CD4-positive, alpha-beta T cell (primary cell): ENCODE measurements around the gene THAP12. TPM values are rescaled to one million over a fixed set of nuclear protein-coding genes. Genes with fewer than 3 reads are reported as not detected.
"Not testable (repeated sequence)": the region's sequence is repeated elsewhere in the genome, so short reads cannot be mapped to it uniquely, and the experiment has no call there.

ENCODE experiments used
- ATAC-seq: fragments of 200-7000 bp; cut with Tn5 transposase; one replicate; pipeline ENCODE4 v1.10.0; 2022; ENCODE audit warnings: mild to moderate bottlenecking; ENCODE audit not compliant: poor library complexity
- CTCF ChIA-PET: fragments of 350-600 bp; sonication (Branson Sonifier 250); formaldehyde crosslinking; loops from one replicate; lab custom pipeline; 2021; ENCODE audit warnings: antibody characterized with exemption, inconsistent platforms; lab: Charles Lee
- POLR2A ChIA-PET: fragments of 350-600 bp; sonication (Branson Sonifier 250); formaldehyde crosslinking; loops from one replicate; lab custom pipeline; 2021; ENCODE audit warnings: antibody characterized with exemption, inconsistent platforms; lab: Charles Lee
- DNase-seq, 14 experiments: peaks; one replicate each; pipeline ENCODE4 v3.0.0-alpha.2; 2013 to 2020; ENCODE audit warnings: mixed read lengths in 2 of 14
- H3K27ac ChIP-seq, 2 donors: one replicate each; pipeline versions ENCODE4 v1.5.1 to v1.7.0; 2013; ENCODE audit warnings: low read length in 2 of 2, low read depth in 1 of 2, mild to moderate bottlenecking in 1 of 2
- H3K27me3 ChIP-seq, 2 experiments: 1 replicate in 1 of 2; 2 replicates in 1 of 2; pipeline versions ENCODE4 v1.6.1 to v1.7.0; 2013; ENCODE audit warnings: low read length in 2 of 2, control low read depth in 1 of 2, mild to moderate bottlenecking in 1 of 2, moderate library complexity in 1 of 2; ENCODE audit not compliant: insufficient read depth in 2 of 2, control insufficient read depth in 1 of 2
- H3K36me3 ChIP-seq: one replicate; pipeline ENCODE4 v1.6.1; 2013; ENCODE audit warnings: low read length, control low read depth; ENCODE audit not compliant: insufficient read depth
- H3K4me1 ChIP-seq: one replicate; pipeline ENCODE4 v1.6.1; 2013; ENCODE audit warnings: low read length, control low read depth; ENCODE audit not compliant: insufficient read depth
- H3K4me3 ChIP-seq: one replicate; pipeline ENCODE4 v1.5.1; 2013; ENCODE audit warnings: mild to moderate bottlenecking, low read length, moderate library complexity
- H3K9me3 ChIP-seq, 2 experiments: 1 replicate in 1 of 2; 2 replicates in 1 of 2; pipeline versions ENCODE4 v1.6.1 to v1.7.0; 2013; ENCODE audit warnings: low read length in 2 of 2, mild to moderate bottlenecking in 2 of 2, control low read depth in 1 of 2, moderate library complexity in 1 of 2; ENCODE audit not compliant: control insufficient read depth in 1 of 2, insufficient read depth in 1 of 2
- H3K27ac Mint-ChIP-seq: one replicate; pipeline ENCODE4 v1.8.0; 2020; ENCODE audit warnings: mixed read lengths
- H3K27me3 Mint-ChIP-seq: one replicate; pipeline ENCODE4 v1.8.0; 2021; ENCODE audit warnings: mixed read lengths
- H3K36me3 Mint-ChIP-seq: one replicate; pipeline ENCODE4 v1.8.0; 2021; ENCODE audit warnings: low read depth, mixed read lengths
- H3K4me1 Mint-ChIP-seq: one replicate; pipeline ENCODE4 v1.8.0; 2021; ENCODE audit warnings: low read depth, mixed read lengths
- H3K4me3 Mint-ChIP-seq: one replicate; pipeline ENCODE4 v1.8.0; 2020; ENCODE audit warnings: mild to moderate bottlenecking, mixed read lengths
- H3K9me3 Mint-ChIP-seq: one replicate; pipeline ENCODE4 v1.8.0; 2020; ENCODE audit warnings: mixed read lengths
- CTCF ChIP-seq: fragments of 200-600 bp; IDR thresholded peaks from one replicate; pipeline ENCODE4 v1.8.0; 2022; ENCODE audit warnings: antibody characterized with exemption, mild to moderate bottlenecking
- intact Hi-C, 2 experiments: fragments of 100-400 bp; cut with DNase I in 1 of 2; cut with micrococcal nuclease in 1 of 2; formaldehyde crosslinking; loops; one replicate each; pipeline versions ENCODE4 v1.15.1 to v1.9.0; 2023 to 2025; cut with DNase I, micrococcal nuclease
- total RNA-seq, 174 experiments: library from RNA in 2 of 174; stranded (reverse) in 2 of 174; gene quantifications; one replicate each; pipeline ENCODE4 v1.2.3 and lab custom pipeline; 2021 to 2026

THAP12 gene
- total RNA-seq, 2 experiments from 2014 or later = 34.8 to 36.3 TPM

- intact Hi-C loops = no loop called here
- CTCF ChIA-PET = interaction anchor here (1.3 kb wide), 1 partner anchor 120 kb away, joined by 6 read pairs; no protein-coding TSS in a partner anchor
- Mint-ChIP-seq H3K27ac (no peak overlapping the region), H3K36me3 (no peaks in the 10 kb centered on the region), H3K9me3 (no peaks in the 10 kb centered on the region), H3K27me3 (peaks cover 22% of the 10 kb centered on the region), H3K4me1 (no peaks in the 10 kb centered on the region), H3K4me3 (no peak overlapping the region)
- H3K27me3 ChIP-seq = peaks cover 0 to 5% of the 10 kb centered on the region in 2 experiments
- ATAC-seq (no peak), DNase-seq (no peak)
- H3K4me3 ChIP-seq = no peak overlapping the region
- H3K27ac ChIP-seq = no peak overlapping the region
- no peak for TF ChIP-seq CTCF
- no peaks in the 10 kb centered on the region for H3K36me3 ChIP-seq
- POLR2A ChIA-PET = no interaction called here
- H3K9me3 ChIP-seq = no peaks in the 10 kb centered on the region
- H3K4me1 ChIP-seq = no peaks in the 10 kb centered on the region
Observed at GRCh38 chr11:76327202-76327601, 53.7 kb downstream of the THAP12 start.

GRCh38 chr11:76325185-76325584 lies 55.7 kb downstream of the THAP12 start:
- peaks cover 37% of the 10 kb centered on the region for H3K27me3 Mint-ChIP-seq
- DNase-seq = no peak
- no peak overlapping the region for H3K4me3 Mint-ChIP-seq
- intact Hi-C loops = no loop called here
- no peaks in the 10 kb centered on the region for H3K36me3 ChIP-seq
- H3K27ac Mint-ChIP-seq = no peak overlapping the region
- H3K9me3 ChIP-seq = no peaks in the 10 kb centered on the region
- CTCF ChIA-PET = interaction anchor here (1.6 kb wide), 1 partner anchor 117 kb away, joined by 6 read pairs; no protein-coding TSS in a partner anchor
- no peak overlapping the region for H3K27ac ChIP-seq
- peaks cover 3% of the 10 kb centered on the region for H3K4me1 ChIP-seq
- H3K27me3 ChIP-seq = peaks cover 15 to 17% of the 10 kb centered on the region in 2 experiments
- H3K36me3 Mint-ChIP-seq = no peaks in the 10 kb centered on the region
- TF ChIP-seq CTCF = no peak
- ATAC-seq = no peak
- POLR2A ChIA-PET = no interaction called here
- H3K4me1 Mint-ChIP-seq = no peaks in the 10 kb centered on the region
- no peaks in the 10 kb centered on the region for H3K9me3 Mint-ChIP-seq
- no peak overlapping the region for H3K4me3 ChIP-seq

GRCh38 chr11:76323804-76324203 lies 57.1 kb downstream of the THAP12 start:
- peaks cover 3% of the 10 kb centered on the region for H3K4me1 ChIP-seq
- H3K36me3 Mint-ChIP-seq = no peaks in the 10 kb centered on the region

GRCh38 chr11:76323375-76323774 lies 57.6 kb downstream of the THAP12 start:
- H3K4me1 Mint-ChIP-seq, H3K27ac Mint-ChIP-seq, H3K4me1 ChIP-seq, H3K4me3 Mint-ChIP-seq, H3K9me3 ChIP-seq, intact Hi-C loops, H3K27ac ChIP-seq, DNase-seq, H3K36me3 ChIP-seq, H3K4me3 ChIP-seq, ATAC-seq, H3K9me3 Mint-ChIP-seq, H3K36me3 Mint-ChIP-seq: not testable (repeated sequence)
- CTCF ChIA-PET = interaction anchor here (2.6 kb wide), 1 partner anchor 115 kb away, joined by 9 read pairs; no protein-coding TSS in a partner anchor
- H3K27me3 ChIP-seq = peaks cover 21% of the 10 kb centered on the region in 2 experiments
- H3K27me3 Mint-ChIP-seq = peaks cover 47% of the 10 kb centered on the region
- POLR2A ChIA-PET = interaction anchor here (1.3 kb wide), 1 partner anchor 115 kb away, joined by 3 read pairs; no protein-coding TSS in a partner anchor

More at GRCh38 chr11:76323804-76324203, 57.1 kb downstream of the THAP12 start:
- Histone ChIP-seq H3K9me3 (no peaks in the 10 kb centered on the region), H3K36me3 (no peaks in the 10 kb centered on the region), H3K4me3 (no peak overlapping the region), H3K27me3 (peaks cover 21% of the 10 kb centered on the region in 2 experiments), H3K27ac (no peak overlapping the region)
- no peak for DNase-seq
- intact Hi-C loops = no loop called here
- no peaks in the 10 kb centered on the region for H3K9me3 Mint-ChIP-seq
- no peaks in the 10 kb centered on the region for H3K4me1 Mint-ChIP-seq
- POLR2A ChIA-PET = interaction anchor here (1.3 kb wide), 1 partner anchor 116 kb away, joined by 3 read pairs; no protein-coding TSS in a partner anchor
- H3K27ac Mint-ChIP-seq = no peak overlapping the region
- peaks cover 45% of the 10 kb centered on the region for H3K27me3 Mint-ChIP-seq
- no peak overlapping the region for H3K4me3 Mint-ChIP-seq
- no peak for ATAC-seq
- no peak for TF ChIP-seq CTCF
- CTCF ChIA-PET = interaction anchor here (1.6 to 2.6 kb wide), 2 partner anchors 116 kb away, joined by 6 to 9 read pairs; no protein-coding TSS in a partner anchor
